Body of pancreas (tissue), 4 donors: ENCODE results near the gene CDCA8.

ENCODE experiments used
- CTCF ChIP-seq, 7 experiments: fragments of 450-650 bp in 4 of 7; fragments of 200-600 bp in 3 of 7; sonication (generic) in 3 of 7; IDR thresholded peaks; one replicate each; pipeline ENCODE4 v1.5.1; 2016 to 2019; ENCODE audit warnings: antibody characterized with exemption in 7 of 7
- POLR2A ChIP-seq, 3 donors: fragments of 450-650 bp; IDR thresholded peaks; one replicate each; pipeline ENCODE4 v1.6.1; 2016; ENCODE audit warnings: antibody characterized with exemption in 3 of 3, mild to moderate bottlenecking in 2 of 3

- TF ChIP-seq CTCF (IDR thresholded peaks at IDR 0.05) (no peak), POLR2A (IDR thresholded peaks at IDR 0.05) (no peak)
Measured at GRCh38 chr1:37714689-37715088, 22.4 kb downstream of the CDCA8 start.
